ENCODE measurements around the gene DNAJC18. TPM values are rescaled to one million over a fixed set of nuclear protein-coding genes. Genes with fewer than 3 reads are reported as not detected.
A peak's percentile ranks its signal among the peaks of the same experiment; 100 is the strongest.

The DNAJC18 gene
- total and polyA plus RNA-seq, 2 of the 8 experiments (the other 6 are each of a cell fraction or from before 2014, with no cell fraction given) = 7.8 to 29.2 TPM

- FAIRE-seq = no peak
- H4K20me1 ChIP-seq (replicated peaks in 1 of 2; ENCODE audit: control insufficient read depth in 1 of 2, insufficient read depth in 2 of 2, low read length in 2 of 2) = peaks cover 0 to 19% of the 10 kb centered on the region in 2 experiments
- no peak overlapping the region for H2BK12ac ChIP-seq (ENCODE audit: low read depth, low read length)
- H3K79me2 ChIP-seq (ENCODE audit: control insufficient read depth in 1 of 2, insufficient read depth in 2 of 2, low read length in 2 of 2) = no peaks in the 10 kb centered on the region
- no peak overlapping the region for H2BK120ac ChIP-seq (replicated peaks; ENCODE audit: low read depth, low read length)
- no peak overlapping the region for H4K8ac ChIP-seq (ENCODE audit: extremely low read depth, insufficient read depth, low read length)
- 88 to 100% methylated on average over 2 of the region's 2 CpGs for WGBS, 2 experiments (ENCODE audit: extremely low coverage in 1 of 2, insufficient coverage in 1 of 2, insufficient read length in 1 of 2, insufficient replicate concordance in 2 of 2, low coverage in 1 of 2, low lambda C conversion rate in 2 of 2, missing lambda C conversion rate in 1 of 2)
- no peak overlapping the region for H3K18ac ChIP-seq (ENCODE audit: extremely low read depth, low read length)
- H3K9ac ChIP-seq (replicated peaks in 1 of 4; ENCODE audit: extremely low read depth in 1 of 4, low read depth in 3 of 4, low read length in 3 of 4) = no peak overlapping the region
- ChIA-PET POLR2A (ENCODE audit: partially characterized antibody) (no interaction called here), CTCF (ENCODE audit: partially characterized antibody) (interaction anchor here (1.5 kb wide), 1 partner anchor 29 kb away, joined by 4 read pairs; no protein-coding TSS in a partner anchor)
- peaks cover 26% of the 10 kb centered on the region; the same call in 1 of the 2 replicates for H3K23me2 ChIP-seq (ENCODE audit: low read depth, low read length)
- H2AK5ac ChIP-seq (ENCODE audit: low read depth, low read length) = no peak overlapping the region
- H3K14ac ChIP-seq (ENCODE audit: insufficient read length) = no peak overlapping the region
- no peak overlapping the region for H3K4me3 ChIP-seq (ENCODE audit: extremely low read depth in 1 of 4, insufficient read depth in 2 of 4, low read depth in 3 of 4, low read length in 4 of 4)
- no peak for DNase-seq (ENCODE audit: low read depth in 1 of 2, low spot score in 2 of 2)
- no peak overlapping the region for H2AFZ ChIP-seq (ENCODE audit: low read length)
- H3K56ac ChIP-seq (replicated peaks; ENCODE audit: insufficient read length, low read depth, low read length) = peak overlapping the region; percentile 100
- no peak overlapping the region for H2BK20ac ChIP-seq (ENCODE audit: low read length)
- no peak overlapping the region for H3K4me2 ChIP-seq (ENCODE audit: insufficient read depth in 1 of 2, low read depth in 2 of 2, low read length in 2 of 2)
- H3K4ac ChIP-seq (replicated peaks; ENCODE audit: insufficient read length, low read depth, low read length) = no peak overlapping the region
- no peak overlapping the region for H2BK5ac ChIP-seq (ENCODE audit: low read depth, low read length)
- no peaks in the 10 kb centered on the region for H3K36me3 ChIP-seq (ENCODE audit: control insufficient read depth in 2 of 4, insufficient read depth in 4 of 4, low read length in 3 of 4)
- H4K5ac ChIP-seq (ENCODE audit: insufficient read length, low read depth, low read length) = no peak overlapping the region
- no peaks in the 10 kb centered on the region; the same call in none of the 2 replicates for H3K79me1 ChIP-seq (ENCODE audit: low read depth, low read length)
- H4K91ac ChIP-seq (replicated peaks; ENCODE audit: insufficient read length, low read length) = no peak overlapping the region
- no peak overlapping the region for H3K23ac ChIP-seq (ENCODE audit: insufficient read length)
- TF ChIP-seq CBX5 (IDR thresholded peaks at IDR 0.05; ENCODE audit: low read depth, low read length) (no peak), ZNF274 (IDR thresholded peaks at IDR 0.05; ENCODE audit: borderline replicate concordance, extremely low read depth, low read length) (no peak), KDM4A (IDR thresholded peaks at IDR 0.05; ENCODE audit: low read depth, low read length, severe bottlenecking) (no peak), TCF12 (IDR thresholded peaks at IDR 0.05; ENCODE audit: low read depth, low read length) (no peak), FOSL1 (IDR thresholded peaks at IDR 0.05; ENCODE audit: insufficient read depth, low read depth, low read length) (no peak)
- no peak overlapping the region for H3K27ac ChIP-seq (ENCODE audit: low read depth, low read length)
- no peaks in the 10 kb centered on the region for H3K9me3 ChIP-seq (ENCODE audit: insufficient read depth in 2 of 2, low read depth in 1 of 2, low read length in 1 of 2)
- no peaks in the 10 kb centered on the region for H3K27me3 ChIP-seq (replicated peaks in 1 of 4; ENCODE audit: control insufficient read depth in 3 of 4, extremely low read depth in 1 of 4, insufficient read depth in 3 of 4, low read length in 3 of 4)
- H3K4me1 ChIP-seq (replicated peaks in 1 of 4; ENCODE audit: control insufficient read depth in 3 of 4, insufficient read depth in 4 of 4, low read length in 3 of 4) = no peaks in the 10 kb centered on the region
- no peak overlapping the region for H2BK15ac ChIP-seq (ENCODE audit: low read length)
Measured at GRCh38 chr5:139451176-139451575, 11.9 kb upstream of the DNAJC18 start.
